GM21529 (cell line): Measurements from ENCODE around the gene SDCBP2.
A peak's percentile ranks its signal among the peaks of the same experiment; 100 is the strongest.

Experiments
- ATAC-seq: cut with Tn5 transposase; IDR thresholded peaks from one replicate; pipeline ENCODE4 v1.9.1; 2021; ENCODE audit not compliant: unreplicated experiment

Gene SDCBP2

DNA sequence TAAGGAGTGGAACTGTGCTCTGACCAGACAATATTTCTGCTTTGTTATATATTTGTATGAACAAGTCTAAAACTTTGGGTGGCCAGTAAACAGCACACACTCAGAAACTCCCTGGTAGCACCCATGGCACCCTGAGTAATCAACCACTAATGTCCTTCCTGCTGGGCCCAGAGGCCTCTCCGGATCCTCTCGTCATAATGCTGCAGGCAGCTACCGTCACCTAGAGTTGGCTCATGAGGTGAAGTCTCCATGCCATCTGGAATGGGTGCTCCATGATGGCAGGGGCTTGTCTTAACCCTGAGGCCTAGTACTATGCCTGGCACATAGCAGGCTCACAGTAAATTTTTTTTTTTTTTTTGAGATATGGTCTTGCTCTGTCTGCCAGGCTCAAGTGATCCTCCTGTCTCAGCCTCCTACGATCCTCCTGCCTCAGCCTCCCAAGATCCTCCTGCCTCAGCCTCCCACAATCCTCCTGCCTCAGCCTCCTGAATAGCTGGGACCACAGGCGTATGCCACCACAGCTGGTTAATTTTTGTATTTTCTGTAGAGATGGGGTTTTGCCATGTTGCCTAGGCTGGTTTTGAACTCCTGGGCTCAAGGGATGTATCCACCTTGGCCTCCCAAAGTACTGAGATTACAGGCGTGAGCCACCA, 3.0 kb upstream of the SDCBP2 start:
- no peak for ATAC-seq

- ATAC-seq, result no peak
These were observed 2.2 kb upstream of the SDCBP2 start for GRCh38 chr20:1331101-1331500.

GRCh38 chr20:1330075-1330830, 1.3 kb upstream of the SDCBP2 start:
- ATAC-seq, result peak; percentile 58

GRCh38 chr20:1327827-1328679, 886 bp downstream of the SDCBP2 start:
- no peak for ATAC-seq

- ATAC-seq, result no peak
These were observed 1.7 kb downstream of the SDCBP2 start for GRCh38 chr20:1327241-1327653.

DNA sequence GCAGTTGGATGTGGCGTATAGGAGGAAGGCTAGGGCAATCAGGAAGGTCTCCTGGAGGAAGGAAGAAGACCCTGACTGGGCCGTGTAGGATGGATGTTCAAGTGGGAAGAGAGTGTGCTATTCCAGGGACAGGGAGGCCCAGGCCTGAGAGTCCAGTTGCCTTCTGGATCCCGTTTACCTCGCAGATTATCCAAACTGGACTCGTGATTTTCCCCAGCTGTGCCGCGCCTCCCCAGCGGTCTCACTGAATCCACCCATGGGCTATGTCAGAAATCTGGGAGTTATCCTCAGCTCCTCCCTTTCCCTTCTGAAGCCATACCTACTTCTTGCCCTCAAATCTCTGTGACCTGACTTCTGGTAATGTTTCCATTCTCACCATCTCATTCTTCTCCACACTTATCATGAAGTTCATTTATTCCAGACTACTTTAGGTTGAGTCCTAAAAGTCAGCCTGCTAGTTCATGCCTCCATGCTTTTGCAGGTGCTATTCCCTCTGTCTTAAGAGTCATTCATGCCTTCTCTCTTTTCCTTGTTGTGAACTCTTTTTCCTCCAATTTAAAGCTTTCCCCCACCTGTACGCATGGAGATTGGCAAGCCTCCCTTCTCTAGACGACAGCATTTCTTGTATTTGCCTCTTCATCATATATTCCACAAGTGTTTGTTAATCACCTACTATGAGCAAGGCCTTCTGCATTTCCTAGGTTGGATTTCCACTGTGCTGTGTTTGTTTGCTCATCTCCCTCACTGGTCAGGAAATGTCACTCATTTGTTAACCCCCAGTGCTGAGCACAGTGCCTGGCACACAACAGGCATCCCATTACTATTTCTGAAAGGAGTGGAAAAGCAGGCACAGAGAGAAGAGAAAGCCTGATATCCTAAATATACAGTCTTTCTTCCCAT, 2.7 kb downstream of the SDCBP2 start:
- no peak for ATAC-seq

GRCh38 chr20:1325173-1326030, 3.5 kb downstream of the SDCBP2 start:
- peak; percentile 75 for ATAC-seq

GRCh38 chr20:1324598-1325172, 4.3 kb downstream of the SDCBP2 start:
- ATAC-seq, result no peak

DNA sequence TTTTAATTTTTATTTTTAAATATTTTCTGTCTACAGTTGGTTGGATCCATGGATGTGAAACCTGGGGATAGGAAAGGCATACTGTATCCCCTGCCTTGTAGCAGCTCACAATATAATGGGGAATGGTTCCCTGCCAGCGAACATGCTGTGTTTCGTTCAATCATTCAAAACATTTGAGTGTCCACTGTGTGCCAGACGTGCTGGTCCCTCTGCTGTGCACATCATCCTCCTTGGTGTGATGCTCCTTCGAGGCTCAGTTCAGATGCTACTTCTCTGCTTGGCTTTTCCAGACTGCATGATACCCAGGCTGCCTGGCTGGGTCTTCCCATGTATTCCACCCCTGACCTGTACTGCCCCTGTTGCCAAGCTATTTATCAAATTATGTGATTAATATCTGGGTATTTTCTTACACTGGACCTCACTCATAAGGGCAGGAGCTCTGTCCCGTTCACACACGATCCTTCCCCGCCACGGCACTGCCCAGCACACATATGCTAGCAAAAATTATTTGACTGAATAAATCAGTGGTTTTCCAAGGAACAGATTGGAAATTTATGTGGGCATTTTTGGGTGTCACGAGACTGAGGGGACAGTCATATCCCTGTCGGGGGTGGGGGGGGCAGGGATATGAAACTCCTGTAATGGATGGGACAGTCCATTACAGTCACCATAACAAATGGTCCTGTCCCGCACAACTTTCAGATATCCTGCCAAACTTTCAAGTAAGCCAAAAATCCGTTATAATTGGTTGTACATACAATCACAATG, 4.9 kb downstream of the SDCBP2 start:
- no peak for ATAC-seq

GRCh38 chr20:1323256-1323655, 5.7 kb downstream of the SDCBP2 start:
- ATAC-seq, result no peak

DNA sequence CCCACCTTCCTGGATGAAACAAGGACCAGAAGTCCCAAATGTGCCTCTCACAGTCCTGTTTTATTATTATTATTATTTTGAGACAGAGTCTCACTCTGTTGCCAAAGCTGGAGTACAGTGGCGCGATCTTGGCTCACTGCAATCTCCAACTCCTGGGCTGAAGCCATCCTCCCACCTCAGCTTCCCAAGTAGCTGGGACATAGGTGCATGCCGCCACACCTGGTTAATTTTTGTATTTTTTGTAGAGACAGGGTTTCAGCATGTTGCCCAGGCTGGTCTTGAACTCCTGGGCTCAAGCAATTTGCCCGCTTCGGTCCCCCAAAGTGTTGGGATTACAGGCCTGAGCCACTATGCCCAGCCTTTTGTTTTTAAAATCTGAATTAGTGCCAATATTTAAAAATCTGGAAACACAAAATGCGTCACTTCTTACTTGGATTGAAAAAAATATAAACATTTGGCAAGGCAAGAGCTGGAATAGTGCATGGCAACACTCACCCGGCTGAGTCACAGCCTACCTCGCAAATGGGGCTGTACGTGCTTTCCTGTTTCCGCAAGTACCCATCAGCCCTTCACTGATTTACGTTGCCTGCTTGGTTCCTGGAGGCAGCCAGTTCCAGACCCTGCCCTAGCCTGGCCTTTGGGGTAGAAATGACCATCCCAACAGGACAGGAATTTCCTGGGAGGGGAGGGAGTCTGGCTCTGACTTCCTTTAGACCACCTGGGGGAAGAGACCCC, 6.3 kb downstream of the SDCBP2 start:
- ATAC-seq, result no peak

- no peak for ATAC-seq
These were observed 7.3 kb downstream of the SDCBP2 start for GRCh38 chr20:1321654-1321939.

DNA sequence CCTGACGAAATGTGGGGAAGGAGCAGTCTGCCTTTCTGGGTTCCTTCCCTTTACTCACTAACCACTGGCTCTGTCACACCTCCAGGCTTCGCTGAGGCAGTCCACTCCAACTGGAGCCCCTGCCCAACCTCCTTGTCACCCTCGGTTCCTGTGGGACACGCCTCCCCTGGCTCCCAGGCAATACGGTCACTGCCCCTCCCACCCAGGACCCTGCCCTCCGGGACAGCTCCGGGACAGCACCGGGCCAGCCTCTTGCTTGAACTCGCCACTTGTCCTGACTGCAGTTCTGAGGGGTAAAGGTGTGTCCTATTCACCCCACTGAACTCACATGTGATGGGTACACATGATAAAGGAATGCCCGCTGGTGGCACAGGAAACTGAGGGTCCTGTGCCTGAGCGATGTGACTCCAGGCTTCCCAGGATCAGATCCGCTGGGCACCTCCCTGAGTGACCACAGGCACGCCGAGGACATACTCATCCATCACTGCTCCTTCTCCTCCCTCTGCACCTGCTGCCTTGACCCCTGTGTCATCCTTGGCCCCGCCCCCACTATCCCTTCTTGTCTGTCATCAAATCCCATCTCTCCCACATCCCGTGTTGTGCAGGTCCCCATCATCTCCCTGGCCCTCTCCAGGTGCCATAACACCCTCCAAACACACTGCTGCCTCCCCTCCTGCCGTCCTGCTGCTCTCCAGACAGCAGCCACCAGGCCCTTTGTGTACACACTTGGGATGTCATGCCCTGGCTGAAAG, 7.9 kb downstream of the SDCBP2 start:
- ATAC-seq, result no peak

DNA sequence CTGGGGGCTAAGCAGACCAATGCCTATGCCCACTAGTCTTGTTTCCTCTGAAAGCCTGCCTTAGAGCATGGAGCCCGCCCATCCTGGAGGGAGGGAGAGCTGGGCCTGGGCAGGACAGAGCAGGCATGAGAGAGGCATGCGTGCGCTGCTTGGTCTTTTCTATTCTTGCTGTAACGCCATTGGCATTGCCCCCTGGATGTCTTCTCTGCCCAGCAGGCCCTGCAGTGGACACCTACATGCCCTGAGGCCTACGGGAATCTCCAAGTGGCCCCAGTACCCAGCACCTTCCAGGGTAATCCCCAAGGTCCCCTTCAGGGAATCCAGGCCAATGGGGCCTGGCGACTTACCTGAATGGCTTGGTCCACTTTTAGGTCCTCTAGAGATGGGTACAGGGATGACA, 8.9 kb downstream of the SDCBP2 start:
- no peak for ATAC-seq

DNA sequence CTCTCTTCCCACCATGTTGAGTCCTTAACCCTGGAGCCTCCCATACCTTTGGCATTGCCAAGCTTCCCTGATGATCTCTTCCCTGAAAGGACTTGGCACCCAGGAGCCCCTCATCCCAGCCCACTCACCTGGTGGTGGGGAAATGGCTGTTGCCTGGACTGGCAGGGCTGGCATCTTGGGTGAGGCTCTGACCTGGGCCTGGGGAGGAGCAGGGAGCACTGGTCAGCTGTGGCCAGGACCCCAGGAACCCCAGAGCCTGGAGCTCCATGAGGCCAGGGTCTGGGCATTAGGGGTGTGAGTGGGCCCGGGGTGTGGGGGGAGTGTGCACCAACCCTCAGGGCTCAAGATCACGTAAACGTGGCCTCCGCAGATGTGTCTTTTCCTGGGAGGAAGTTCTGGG, 9.5 kb downstream of the SDCBP2 start:
- ATAC-seq, result no peak

GRCh38 chr20:1319051-1319450, 9.9 kb downstream of the SDCBP2 start:
- no peak for ATAC-seq

GRCh38 chr20:1317545-1318255, 11.2 kb downstream of the SDCBP2 start:
- no peak for ATAC-seq
